ENCODE results near the gene DIDO1. TPM values are rescaled to one million over a fixed set of nuclear protein-coding genes. Genes with fewer than 3 reads are reported as not detected.

Gene DIDO1
- total and polyA plus RNA-seq, 5 experiments from 2014 or later = 26.8 to 132 (median 45.8) TPM

DNA sequence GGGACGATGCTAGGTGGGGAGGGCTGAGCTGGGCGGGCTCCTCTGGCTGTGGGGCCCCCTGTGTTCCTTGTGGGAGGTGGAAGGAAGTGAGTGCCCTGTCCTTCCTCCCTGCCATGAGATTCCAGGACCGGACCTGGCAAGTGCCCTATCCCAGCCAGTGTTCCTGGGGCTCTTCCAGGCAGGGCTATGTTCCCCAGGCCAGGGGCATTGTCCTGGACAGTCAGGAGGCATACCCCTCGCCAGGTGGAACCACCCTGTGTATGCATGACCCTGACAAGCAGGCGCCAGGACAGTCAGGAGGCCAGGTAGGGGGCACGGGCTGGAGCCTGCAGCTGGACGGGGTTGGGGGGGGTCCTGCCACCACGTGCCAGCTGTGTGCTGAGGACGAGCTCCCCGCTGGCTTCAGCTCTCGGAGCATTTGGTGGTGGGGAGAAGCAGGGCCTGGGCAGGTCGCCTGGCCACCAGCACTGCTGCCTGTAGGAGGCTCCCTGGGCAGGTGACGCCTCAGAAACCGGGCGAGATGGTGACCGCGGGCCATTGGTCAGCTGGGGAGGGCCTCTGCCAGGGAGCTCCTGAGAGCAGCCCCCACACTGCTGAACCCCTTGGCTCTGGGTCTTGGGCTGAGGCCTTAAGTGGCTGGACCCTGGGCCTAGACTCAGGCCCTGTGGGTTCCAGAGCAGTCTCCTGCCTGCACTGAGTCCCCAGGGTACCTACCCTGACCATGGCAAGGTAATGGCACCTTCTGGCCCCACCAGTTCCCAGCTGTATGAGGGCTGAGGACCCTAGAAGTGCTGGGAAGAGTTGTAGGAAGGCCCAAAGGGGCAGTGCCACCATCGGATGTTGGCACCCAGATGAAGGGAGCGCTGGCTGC lies 26.9 kb upstream of the DIDO1 start:
- Mint-ChIP-seq H3K36me3 (peaks cover 0 to 20% (median 19%) of the 10 kb centered on the region in 3 donors), H3K9me3 (no peaks in the 10 kb centered on the region), H3K27ac (peak overlapping the region; percentile 88 to 97 (median 95)), H3K4me1 (peaks cover 13 to 64% (median 32%) of the 10 kb centered on the region in 4 donors), H3K27me3 (no peaks in the 10 kb centered on the region), H3K4me3 (peak overlapping the region; percentile 76 to 92 (median 88))
- ATAC-seq (peak in 1 of 2 donors; percentile 1), DNase-seq (no peak)
- POLR2A ChIA-PET = interaction anchor here (0.7 to 4.6 kb wide), 13 partner anchors 9 to 674 kb away, joined by 4 to 90 read pairs (median 6); partner anchors contain the start of genes DIDO1, GID8, GMEB2 and MRGBP

DNA sequence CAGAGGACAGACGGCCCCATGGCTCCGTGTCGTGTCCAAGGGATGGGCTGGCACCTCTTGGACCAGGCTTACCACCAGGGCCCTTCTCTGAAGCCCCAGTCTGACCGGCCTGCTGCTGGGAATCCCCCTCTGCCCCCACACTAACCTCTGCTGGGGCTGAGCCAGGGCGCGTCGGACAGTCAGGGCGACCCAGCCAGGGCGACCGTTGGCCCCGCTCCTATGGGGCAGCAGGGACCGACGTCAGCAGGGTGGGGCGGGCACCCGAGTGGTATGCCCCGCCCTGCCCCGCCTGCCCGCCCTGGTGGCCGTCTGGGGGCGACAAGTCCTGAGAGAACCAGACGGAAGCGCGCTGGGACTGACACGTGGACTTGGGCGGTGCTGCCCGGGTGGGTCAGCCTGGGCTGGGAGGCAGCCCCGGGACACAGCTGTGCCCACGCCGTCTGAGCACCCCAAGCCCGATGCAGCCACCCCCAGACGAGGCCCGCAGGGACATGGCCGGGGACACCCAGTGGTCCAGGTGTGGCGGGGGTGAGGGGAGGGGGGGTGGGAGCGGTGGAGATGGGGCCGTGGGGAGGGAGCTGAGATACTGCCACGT lies 26.2 kb upstream of the DIDO1 start, which contains the start of gene SLC17A9:
TSS of gene SLC17A9 (plus strand) at position 337 of the 595 bp plus-strand sequence. CDS start at position 459, 122 bp downstream.
- Mint-ChIP-seq H3K27ac (peak within 1 kb of the TSS; percentile 88 to 97 (median 95)), H3K27me3 (no peaks in the 10 kb centered on the region), H3K36me3 (peaks cover 0 to 27% (median 19%) of the 10 kb centered on the region in 3 donors), H3K9me3 (no peaks in the 10 kb centered on the region), H3K4me3 (peak within 1 kb of the TSS; percentile 76 to 92 (median 88)), H3K4me1 (peaks cover 14 to 60% (median 32%) of the 10 kb centered on the region in 4 donors)
- peak in 1 of 2 donors; percentile 10 for ATAC-seq
- DNase-seq = peak in 2 of 10 donors; percentile 37 to 55
- POLR2A ChIA-PET = interaction anchor here (0.7 to 4.6 kb wide), 5 partner anchors 16 to 57 kb away, joined by 4 to 90 read pairs (median 34); partner anchors contain the start of genes DIDO1 and GID8

DNA sequence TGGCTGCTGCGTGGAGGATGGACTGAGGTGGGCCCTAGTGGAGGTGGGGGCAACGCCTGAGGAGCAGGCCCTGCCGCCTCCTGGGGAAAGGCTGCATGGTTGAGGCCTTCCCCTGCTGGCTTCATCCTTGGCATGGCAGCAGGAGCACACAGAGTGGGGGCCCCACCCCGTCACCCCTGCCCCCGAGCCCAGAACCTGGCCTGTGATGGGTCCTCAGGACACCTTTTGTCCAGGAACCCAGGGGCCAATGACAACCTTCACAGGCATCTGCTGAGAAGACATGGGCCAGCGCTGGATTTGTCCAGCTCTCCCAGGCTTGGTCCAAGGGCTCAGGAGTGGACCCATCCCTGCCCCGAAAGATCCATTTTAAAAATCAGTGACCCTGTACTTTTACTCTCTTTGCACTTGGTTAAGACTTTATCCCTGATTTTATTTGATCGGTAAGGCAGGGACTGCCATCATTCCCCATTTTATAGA lies 25.6 kb upstream of the DIDO1 start:
- peak overlapping the region in 8 of 10 donors; percentile 60 to 90 (median 74) for H3K27ac Mint-ChIP-seq
- H3K36me3 Mint-ChIP-seq = peaks cover 0 to 29% (median 19%) of the 10 kb centered on the region in 3 donors
- POLR2A ChIA-PET = interaction anchor here (3.9 to 4.6 kb wide), 2 partner anchors 15 to 34 kb away, joined by 54 to 90 read pairs; partner anchors contain the start of gene GID8
- H3K27me3 Mint-ChIP-seq = no peaks in the 10 kb centered on the region
- no peaks in the 10 kb centered on the region for H3K9me3 Mint-ChIP-seq
- no peak for DNase-seq
- ATAC-seq = no peak
- peaks cover 19 to 62% (median 32%) of the 10 kb centered on the region in 4 donors for H3K4me1 Mint-ChIP-seq
- H3K4me3 Mint-ChIP-seq = peak overlapping the region; percentile 44 to 92 (median 68)

DNA sequence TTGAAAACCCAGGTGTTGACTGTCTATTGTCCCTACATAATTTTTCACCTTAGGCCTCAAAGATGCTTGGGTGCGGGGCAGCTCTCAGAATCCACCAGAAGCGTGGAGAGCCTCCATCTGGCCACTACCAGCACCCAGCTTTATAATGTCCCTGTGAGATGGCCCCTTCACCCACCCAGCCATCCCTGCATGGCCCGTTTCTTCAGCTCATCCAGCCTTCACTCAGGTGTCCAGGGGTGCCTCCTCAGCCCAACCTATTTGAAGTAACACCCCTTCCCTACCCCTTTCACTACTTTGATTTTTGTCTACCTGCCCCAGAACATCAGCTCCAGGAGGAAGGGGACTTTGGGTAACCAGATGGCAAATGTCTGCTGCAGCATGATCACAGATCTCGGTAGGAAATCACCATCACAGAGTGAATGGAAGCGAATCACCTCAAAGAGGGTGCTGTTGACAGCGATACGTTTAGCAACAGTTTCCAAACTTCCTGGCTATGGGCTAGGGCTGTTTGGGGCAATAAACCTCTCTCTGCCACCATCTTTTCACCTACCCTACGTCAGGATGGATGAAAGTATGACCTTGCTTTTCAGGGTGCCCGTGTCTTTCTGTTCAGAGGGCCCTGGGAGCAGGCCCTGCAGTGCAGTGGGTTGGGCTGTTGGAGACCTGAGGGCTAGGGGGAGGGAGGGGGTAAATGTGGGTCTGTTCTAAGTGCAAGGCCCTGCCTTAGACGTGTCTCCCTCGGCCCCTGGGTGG lies 25.0 kb upstream of the DIDO1 start:
- DNase-seq = no peak
- POLR2A ChIA-PET = no interaction called here

DNA sequence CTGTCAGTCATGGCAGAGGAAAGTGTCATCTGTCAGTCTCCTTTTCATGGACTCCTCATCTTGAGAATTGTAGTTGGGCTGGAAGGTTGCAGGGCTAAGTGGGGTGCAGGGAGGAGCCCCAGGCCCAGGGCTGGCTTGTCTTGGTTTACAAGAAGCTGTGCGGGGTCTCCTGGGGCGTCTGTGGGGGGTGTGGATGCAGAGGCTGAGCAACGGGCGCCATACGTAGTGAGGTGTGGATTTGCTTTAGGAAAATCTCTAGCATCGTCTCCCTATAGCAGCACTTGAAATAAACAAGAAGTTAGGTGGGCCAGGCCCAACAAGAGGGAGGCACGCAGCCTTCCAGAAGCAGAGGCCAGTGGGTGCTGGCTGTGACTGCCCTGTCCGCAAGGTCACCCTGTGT lies 24.4 kb upstream of the DIDO1 start:
- Mint-ChIP-seq H3K36me3 (peaks cover 0 to 37% (median 20%) of the 10 kb centered on the region in 3 donors), H3K27ac (peak overlapping the region in 6 of 10 donors; percentile 8 to 75 (median 34)), H3K27me3 (no peaks in the 10 kb centered on the region), H3K9me3 (no peaks in the 10 kb centered on the region), H3K4me1 (peaks cover 17 to 61% (median 32%) of the 10 kb centered on the region in 4 donors), H3K4me3 (no peak overlapping the region)
- POLR2A ChIA-PET = interaction anchor here (0.8 to 1.4 kb wide), 2 partner anchors 9 to 10 kb away, joined by 3 to 4 read pairs; no protein-coding TSS in a partner anchor
- no peak for ATAC-seq
- no peak for DNase-seq

More for the DNA sequence above, 25.0 kb upstream of the DIDO1 start:
- peaks cover 19 to 66% (median 32%) of the 10 kb centered on the region in 4 donors for H3K4me1 Mint-ChIP-seq
- peaks cover 0 to 33% (median 20%) of the 10 kb centered on the region in 3 donors for H3K36me3 Mint-ChIP-seq
- no peaks in the 10 kb centered on the region for H3K9me3 Mint-ChIP-seq
- H3K27ac Mint-ChIP-seq = peak overlapping the region in 9 of 10 donors; percentile 1 to 88 (median 65)
- no peaks in the 10 kb centered on the region for H3K27me3 Mint-ChIP-seq
- no peak for ATAC-seq
- H3K4me3 Mint-ChIP-seq = peak overlapping the region in 8 of 10 donors; percentile 8 to 63 (median 28)

DNA sequence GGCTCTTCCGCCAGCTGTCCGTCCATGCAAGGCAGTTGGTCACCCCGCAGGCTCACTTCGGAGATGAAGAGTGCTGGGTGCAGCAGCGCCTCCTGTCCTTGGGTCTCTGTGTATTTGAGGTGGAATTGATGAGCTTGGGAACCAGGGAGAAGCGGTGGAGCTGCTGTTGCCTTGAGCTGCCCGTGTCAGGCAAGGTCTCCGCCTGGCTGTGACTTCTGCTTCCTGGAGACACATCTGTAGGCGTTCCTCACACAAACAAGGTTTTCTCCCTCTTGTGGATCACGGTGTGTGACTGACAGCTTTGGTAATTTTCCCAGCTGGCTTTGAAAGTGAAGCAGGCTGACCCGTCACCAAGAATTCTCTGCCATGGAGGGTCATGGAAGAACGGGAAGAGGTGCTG lies 23.7 kb upstream of the DIDO1 start:
- Mint-ChIP-seq H3K4me1 (peaks cover 17 to 54% (median 29%) of the 10 kb centered on the region in 4 donors), H3K27me3 (no peaks in the 10 kb centered on the region), H3K4me3 (peak overlapping the region in 3 of 10 donors; percentile 7 to 39 (median 31)), H3K9me3 (no peaks in the 10 kb centered on the region), H3K27ac (peak overlapping the region in 6 of 10 donors; percentile 31 to 82 (median 58)), H3K36me3 (peaks cover 0 to 45% (median 20%) of the 10 kb centered on the region in 3 donors)
- no peak for ATAC-seq
- no peak for DNase-seq
- POLR2A ChIA-PET = interaction anchor here (0.8 to 1.4 kb wide), 2 partner anchors 9 kb away, joined by 3 to 4 read pairs; no protein-coding TSS in a partner anchor

DNA sequence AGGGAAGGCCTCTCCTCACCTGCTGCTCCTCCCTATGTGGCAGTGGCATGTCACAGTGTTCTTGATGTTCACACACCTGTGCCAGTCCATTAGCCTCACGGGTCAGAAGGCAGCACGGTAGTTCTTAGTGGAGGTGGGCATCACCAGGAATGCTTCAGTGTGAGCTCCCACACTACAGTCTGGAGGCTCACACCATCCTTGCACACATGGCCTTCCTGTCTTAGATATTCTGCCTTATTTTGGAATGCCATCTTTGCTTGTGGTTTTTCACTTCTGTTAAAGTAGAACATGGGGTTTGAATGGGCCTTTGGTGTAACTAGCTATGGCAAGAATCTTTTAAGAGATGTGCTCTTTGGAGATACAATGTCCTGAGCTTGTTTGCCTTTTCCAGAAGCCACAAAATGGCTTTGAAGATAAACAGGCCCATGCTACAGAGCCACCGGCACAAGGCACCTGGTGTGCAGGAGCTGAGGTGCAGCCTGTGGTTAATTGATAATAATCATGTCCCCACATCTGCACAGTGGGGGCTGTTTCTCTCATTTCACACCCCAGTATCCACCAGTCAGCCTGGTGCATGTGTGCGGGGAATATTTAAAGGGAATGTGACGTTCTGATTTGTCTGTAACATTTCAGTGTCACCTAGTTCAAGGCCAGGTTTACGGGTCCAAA lies 23.0 kb upstream of the DIDO1 start:
- peak overlapping the region in 3 of 10 donors; percentile 31 to 65 (median 38) for H3K27ac Mint-ChIP-seq
- H3K9me3 Mint-ChIP-seq = no peaks in the 10 kb centered on the region
- H3K4me3 Mint-ChIP-seq = no peak overlapping the region
- POLR2A ChIA-PET = interaction anchor here (0.7 to 1.5 kb wide), 5 partner anchors 10 to 33 kb away, joined by 3 to 7 read pairs (median 4); partner anchors contain the start of gene GID8
- H3K36me3 Mint-ChIP-seq = peaks cover 0 to 51% (median 20%) of the 10 kb centered on the region in 3 donors
- no peaks in the 10 kb centered on the region for H3K27me3 Mint-ChIP-seq
- DNase-seq = no peak
- no peak for ATAC-seq
- peaks cover 19 to 47% (median 23%) of the 10 kb centered on the region in 4 donors for H3K4me1 Mint-ChIP-seq

DNA sequence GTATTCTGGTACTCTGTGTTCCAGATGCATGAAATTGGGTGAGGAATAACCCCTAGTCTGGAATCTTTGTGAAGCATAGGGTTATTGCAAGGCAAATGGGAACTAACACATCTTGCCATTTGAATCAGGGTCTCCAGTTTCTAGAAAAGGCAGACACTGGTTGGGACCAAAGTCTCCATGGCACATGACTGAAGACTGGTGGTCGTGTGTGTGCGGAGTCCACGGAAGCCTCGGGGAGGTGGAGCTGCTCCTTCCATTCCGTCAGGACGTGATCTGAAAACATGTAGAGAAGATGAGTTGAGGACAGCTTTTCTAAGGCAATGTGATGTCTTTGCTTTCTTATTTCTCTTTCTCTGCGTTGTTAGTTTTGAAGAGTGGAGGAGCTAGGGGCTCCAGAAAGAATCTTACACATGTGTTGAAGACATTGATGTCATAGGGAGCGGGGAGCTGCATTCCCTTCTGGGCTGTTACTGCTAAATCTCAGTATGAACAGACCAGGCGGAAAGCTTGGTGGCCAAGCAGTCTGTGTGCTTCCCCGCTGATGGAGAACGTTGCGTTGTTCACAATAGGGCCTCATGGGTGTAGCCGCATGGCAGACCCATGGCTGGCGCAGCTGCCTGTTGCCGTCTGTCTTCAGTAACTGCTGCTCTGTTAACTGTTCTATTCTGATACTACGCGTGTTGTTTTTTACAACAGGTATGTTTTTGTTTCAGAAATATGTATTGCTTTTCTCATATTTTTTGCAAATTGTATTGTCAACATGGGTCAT lies 21.4 kb upstream of the DIDO1 start:
- peaks cover 0 to 67% (median 22%) of the 10 kb centered on the region in 3 donors for H3K36me3 Mint-ChIP-seq
- no peak overlapping the region for H3K4me3 Mint-ChIP-seq
- no peak for DNase-seq
- POLR2A ChIA-PET = interaction anchor here (0.7 to 1.5 kb wide), 2 partner anchors 10 to 78 kb away, joined by 4 to 7 read pairs; partner anchors contain the start of gene GID8
- H3K27me3 Mint-ChIP-seq = no peaks in the 10 kb centered on the region
- ATAC-seq = no peak
- peak overlapping the region in 2 of 10 donors; percentile 21 to 29 for H3K27ac Mint-ChIP-seq
- peaks cover 5 to 36% (median 18%) of the 10 kb centered on the region in 4 donors for H3K4me1 Mint-ChIP-seq
- no peaks in the 10 kb centered on the region for H3K9me3 Mint-ChIP-seq

DNA sequence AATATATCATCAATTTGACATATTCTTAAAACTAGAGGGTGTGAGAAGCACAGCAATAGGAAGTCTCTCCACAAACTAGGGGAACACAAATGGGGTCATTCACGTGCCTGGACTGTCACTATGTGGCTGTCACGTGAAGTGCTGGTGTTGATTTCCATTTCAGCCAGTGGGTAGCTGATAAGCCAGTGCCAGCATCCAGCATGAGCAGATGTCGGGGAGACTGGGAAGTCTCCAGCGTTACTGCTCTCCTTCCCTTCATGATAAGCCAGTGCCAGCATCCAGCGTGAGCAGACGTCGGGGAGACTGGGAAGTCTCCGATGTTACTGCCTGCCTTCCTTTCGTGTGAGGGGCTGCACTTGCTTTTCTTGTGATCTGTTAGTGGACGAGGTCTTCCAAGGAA lies 20.6 kb upstream of the DIDO1 start:
- POLR2A ChIA-PET = interaction anchor here (1.1 kb wide), 1 partner anchor 9 kb away, joined by 5 read pairs; the partner anchor contains the start of gene GID8
- no peak for ATAC-seq
- no peak for DNase-seq
- Mint-ChIP-seq H3K27me3 (no peaks in the 10 kb centered on the region), H3K4me3 (no peak overlapping the region), H3K27ac (peak overlapping the region in 1 of 10 donors; percentile 22), H3K9me3 (no peaks in the 10 kb centered on the region), H3K4me1 (peaks cover 12 to 35% (median 16%) of the 10 kb centered on the region in 4 donors), H3K36me3 (peaks cover 0 to 75% (median 23%) of the 10 kb centered on the region in 3 donors)

DNA sequence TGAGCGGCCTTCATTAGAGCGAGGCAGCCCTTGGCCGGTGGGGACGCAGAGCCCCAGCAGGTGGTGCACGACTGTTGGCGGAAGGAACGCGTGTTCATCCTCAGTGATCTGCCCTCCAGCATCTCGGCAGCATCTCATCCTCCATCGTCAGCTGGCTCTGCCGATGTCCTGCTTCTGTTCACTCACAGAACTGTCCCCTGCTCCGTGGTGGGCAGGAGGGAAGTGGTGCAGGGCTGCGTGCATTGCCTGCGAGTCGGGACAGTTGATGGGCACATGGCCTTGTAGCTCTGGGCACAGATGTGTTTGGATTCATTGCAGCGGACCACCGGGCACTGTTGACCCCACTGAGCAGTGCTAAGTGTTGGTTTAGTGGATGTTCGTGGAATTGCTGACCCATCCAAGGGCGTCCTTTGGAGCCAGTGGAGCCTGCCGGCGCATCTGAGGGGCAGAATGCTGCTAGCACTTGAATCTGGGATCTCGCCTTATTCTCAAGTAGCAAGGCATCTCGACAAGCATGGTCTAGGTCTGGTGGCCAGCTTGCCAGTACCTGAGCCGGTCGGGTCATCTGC lies 19.6 kb upstream of the DIDO1 start:
- Mint-ChIP-seq H3K9me3 (no peaks in the 10 kb centered on the region), H3K27me3 (no peaks in the 10 kb centered on the region), H3K27ac (no peak overlapping the region), H3K36me3 (peaks cover 0 to 86% (median 23%) of the 10 kb centered on the region in 3 donors), H3K4me1 (peaks cover 14 to 39% (median 21%) of the 10 kb centered on the region in 4 donors), H3K4me3 (no peak overlapping the region)
- DNase-seq (no peak), ATAC-seq (no peak)
- POLR2A ChIA-PET = interaction anchor here (1.1 kb wide), 1 partner anchor 8 kb away, joined by 5 read pairs; the partner anchor contains the start of gene GID8

Measured in naive thymus-derived CD8-positive, alpha-beta T cell (primary cell).